ENCODE measurements around the gene CUL4B.
A peak's percentile ranks its signal among the peaks of the same experiment; 100 is the strongest.

Gene CUL4B

DNA sequence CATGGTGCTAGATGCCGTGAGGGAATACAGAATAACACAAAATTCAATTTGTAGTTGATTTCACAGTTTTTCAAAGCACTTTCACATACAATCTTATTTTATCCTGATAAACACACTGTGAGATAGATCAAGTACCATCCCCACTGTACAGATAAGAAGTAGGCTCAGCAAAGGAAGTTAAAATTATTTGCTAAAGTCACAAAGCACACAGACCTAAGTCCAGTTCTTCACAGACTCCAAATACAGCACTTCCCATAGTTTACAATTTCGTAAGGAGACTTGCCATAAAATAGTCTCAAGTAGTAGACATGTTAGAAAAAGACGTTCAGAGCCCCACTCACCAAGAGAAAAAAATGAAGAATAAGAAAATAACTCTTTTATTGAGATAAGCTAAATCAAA lies 7.8 kb upstream of the CUL4B start:
- TF ChIP-seq, protein P1, sequence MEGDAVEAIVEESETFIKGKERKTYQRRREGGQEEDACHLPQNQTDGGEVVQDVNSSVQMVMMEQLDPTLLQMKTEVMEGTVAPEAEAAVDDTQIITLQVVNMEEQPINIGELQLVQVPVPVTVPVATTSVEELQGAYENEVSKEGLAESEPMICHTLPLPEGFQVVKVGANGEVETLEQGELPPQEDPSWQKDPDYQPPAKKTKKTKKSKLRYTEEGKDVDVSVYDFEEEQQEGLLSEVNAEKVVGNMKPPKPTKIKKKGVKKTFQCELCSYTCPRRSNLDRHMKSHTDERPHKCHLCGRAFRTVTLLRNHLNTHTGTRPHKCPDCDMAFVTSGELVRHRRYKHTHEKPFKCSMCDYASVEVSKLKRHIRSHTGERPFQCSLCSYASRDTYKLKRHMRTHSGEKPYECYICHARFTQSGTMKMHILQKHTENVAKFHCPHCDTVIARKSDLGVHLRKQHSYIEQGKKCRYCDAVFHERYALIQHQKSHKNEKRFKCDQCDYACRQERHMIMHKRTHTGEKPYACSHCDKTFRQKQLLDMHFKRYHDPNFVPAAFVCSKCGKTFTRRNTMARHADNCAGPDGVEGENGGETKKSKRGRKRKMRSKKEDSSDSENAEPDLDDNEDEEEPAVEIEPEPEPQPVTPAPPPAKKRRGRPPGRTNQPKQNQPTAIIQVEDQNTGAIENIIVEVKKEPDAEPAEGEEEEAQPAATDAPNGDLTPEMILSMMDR (IDR thresholded peaks at IDR 0.05; ENCODE audit: low read depth, low read length, missing control alignments): no peak
- DNase-seq (ENCODE audit: low read depth): no peak
- H3K4me3 ChIP-seq (ENCODE audit: low read depth, low read length): no peak overlapping the region

DNA sequence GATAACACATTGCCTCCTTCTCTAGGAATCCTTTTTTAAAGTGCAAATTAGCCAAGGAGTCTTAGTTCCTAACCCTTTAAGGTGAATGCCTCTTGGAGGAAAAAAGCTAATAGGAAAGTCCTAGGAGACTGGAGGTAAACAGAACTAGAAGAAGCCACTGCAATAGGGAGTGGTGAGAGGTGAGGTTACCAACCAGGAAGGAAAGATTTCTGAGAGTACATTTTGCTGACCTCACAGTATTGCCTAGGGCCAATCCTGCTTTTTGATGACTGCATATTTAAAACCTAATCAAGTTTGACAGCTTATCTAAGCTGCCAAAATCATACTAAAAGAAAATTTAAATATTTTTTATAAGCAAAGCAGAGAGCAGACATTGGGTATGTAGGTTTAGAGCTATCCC lies 7.3 kb upstream of the CUL4B start:
- no peak overlapping the region for H3K4me3 ChIP-seq (ENCODE audit: low read depth, low read length)
- TF ChIP-seq, protein P1 (IDR thresholded peaks at IDR 0.05; ENCODE audit: low read depth, low read length, missing control alignments): no peak
- DNase-seq (ENCODE audit: low read depth): no peak

DNA sequence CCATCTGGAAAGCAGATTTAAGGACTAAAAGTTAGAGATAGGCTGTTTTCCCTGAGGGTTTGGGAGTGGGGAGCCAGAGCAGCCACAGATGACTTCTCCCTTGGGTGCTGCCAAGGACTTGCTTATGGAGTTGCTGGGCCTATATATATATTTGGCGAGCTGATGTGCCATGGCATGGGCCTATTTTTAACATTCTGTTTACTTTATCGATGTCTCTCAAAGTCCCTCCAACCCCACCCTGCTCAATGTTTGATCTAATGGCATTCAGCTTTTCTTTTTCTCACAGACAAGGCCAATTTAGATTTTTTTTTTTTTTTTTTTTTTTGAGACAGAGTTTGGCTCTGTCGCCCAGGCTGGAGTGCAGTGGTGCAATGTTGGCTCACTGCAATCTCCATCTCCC lies 6.1 kb upstream of the CUL4B start:
- H3K4me3 ChIP-seq (ENCODE audit: low read depth, low read length): no peak overlapping the region
- TF ChIP-seq, protein P1 (IDR thresholded peaks at IDR 0.05; ENCODE audit: low read depth, low read length, missing control alignments): no peak
- DNase-seq (ENCODE audit: low read depth): no peak

DNA sequence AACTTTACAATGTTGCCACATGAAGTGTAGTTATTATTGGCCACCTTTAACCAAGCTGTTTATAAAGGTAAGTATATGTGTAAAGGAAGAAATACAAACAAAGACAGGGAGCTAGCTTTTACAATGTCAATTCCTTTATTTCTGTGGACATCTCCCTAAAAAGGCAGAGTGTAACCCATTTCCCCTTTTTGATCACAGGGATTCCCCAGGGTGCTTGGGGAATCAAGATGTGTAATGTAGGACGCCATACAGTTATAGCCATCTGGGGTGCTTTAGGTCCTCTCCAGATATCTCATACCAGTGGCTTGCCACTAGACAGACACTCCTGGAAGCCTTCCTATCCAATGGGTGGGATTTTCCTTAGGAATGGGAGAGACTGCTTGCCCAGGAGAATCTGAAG lies 4.2 kb upstream of the CUL4B start:
- TF ChIP-seq, protein P1 (IDR thresholded peaks at IDR 0.05; ENCODE audit: low read depth, low read length, missing control alignments): no peak
- DNase-seq (ENCODE audit: low read depth): no peak
- H3K4me3 ChIP-seq (ENCODE audit: low read depth, low read length): no peak overlapping the region

DNA sequence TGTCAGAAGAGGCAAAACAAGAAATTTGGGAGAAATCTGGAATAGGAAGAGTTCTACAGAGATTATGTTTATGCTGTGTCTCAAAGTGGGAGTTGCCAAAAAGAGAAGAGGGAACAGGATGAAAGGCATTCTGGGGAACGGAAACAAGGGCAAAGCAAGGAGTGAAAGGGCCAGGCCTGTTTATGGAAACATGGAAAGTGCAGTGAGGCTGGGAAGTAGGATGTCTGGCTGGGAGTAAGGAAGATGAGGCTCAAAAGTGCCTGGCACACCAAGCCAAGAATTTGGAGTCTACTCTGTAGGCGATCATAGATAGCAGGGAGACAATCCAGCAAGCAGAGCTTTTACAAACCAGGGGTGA lies 1.8 kb upstream of the CUL4B start:
- no peak overlapping the region; the same call in 1 of the 2 replicates for H3K4me3 ChIP-seq (ENCODE audit: low read depth, low read length)
- no peak for DNase-seq (ENCODE audit: low read depth)
- TF ChIP-seq, protein P1 (IDR thresholded peaks at IDR 0.05; ENCODE audit: low read depth, low read length, missing control alignments): no peak

DNA sequence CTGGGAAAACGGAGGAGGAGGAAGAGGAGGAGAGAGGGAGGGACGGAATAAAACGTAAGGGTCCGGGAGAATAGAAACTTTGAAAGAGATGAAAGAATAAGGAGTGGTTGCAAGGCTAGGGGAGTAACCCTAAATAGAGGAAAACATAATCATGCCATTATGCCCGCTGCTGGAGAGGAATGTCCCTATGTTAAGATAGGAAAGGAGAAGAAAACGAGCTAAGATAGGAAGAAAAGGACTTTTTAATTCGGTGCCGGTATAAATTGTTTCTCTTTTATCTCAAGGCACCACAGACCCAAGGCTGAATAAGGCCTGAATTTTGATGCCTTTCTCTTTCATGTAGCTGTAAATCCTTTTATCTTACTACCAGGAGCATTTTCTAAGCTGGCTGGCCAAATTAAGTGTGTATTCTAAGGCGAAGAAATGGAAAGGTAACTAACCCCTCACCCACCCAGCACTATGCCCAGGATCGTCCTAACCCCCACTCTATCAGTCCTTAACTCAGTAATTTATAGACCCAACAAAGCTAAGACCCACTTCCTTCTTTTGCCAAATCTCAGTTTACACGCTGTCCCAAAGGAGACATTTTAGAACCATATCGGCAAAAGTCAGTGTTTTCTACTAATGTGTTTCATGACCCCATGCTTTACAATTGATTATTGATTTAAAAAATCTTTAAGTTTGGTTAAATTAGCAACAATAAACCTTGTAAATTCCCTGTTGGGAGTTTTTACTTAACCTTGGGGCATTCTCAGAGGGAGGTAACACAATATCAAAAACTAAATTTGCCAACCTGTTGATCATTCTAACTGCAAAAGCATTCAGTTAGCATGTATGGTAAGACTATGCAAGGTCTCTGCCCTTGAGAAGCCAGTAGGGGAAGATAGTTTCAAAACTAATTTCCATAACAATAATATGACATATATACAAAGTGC lies 1.1 kb upstream of the CUL4B start:
- DNase-seq (ENCODE audit: low read depth): no peak
- H3K4me3 ChIP-seq (ENCODE audit: low read depth, low read length): peak overlapping the region; percentile 58
- TF ChIP-seq, protein P1 (IDR thresholded peaks at IDR 0.05; ENCODE audit: low read depth, low read length, missing control alignments): no peak

DNA sequence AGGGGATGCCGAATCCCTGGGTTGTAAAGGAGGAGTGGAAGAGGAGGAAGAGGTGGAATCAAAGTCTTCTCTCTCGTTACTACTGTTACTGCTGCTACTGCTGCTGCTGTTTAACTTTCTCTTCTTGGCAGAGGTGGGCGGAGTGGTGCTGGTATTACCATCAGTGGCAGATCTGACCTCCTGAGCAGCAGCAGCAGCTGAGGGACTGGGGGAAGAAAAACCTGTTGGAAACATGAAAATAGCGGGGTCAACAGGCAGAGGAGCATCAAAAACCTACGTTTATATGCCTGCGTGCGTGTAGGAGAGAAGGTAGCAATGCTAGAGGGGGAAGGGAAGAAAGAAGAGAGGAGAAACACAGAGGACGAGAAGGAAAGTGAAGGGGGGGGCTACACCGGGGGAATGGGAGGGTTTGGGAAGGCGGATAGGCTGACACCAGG lies 339 bp downstream of the CUL4B start:
- DNase-seq (ENCODE audit: low read depth): no peak

More for the DNA sequence above, 339 bp downstream of the CUL4B start:
- TF ChIP-seq, protein P1 (IDR thresholded peaks at IDR 0.05; ENCODE audit: low read depth, low read length, missing control alignments): no peak
- H3K4me3 ChIP-seq (ENCODE audit: low read depth, low read length): peak overlapping the region; percentile 58

All from GM12864 (cell line).